Activated T-cell treated with anti-CD3 and anti-CD28 coated beads, Interleukin-2, amount 50 U/mL, for 48 hours (primary cell): Measurements from ENCODE around the gene TPP1.

Experiments used
- DNase-seq, 2 experiments: peaks; one replicate each; pipeline ENCODE4 v3.0.0-alpha.2; 2020

TPP1 gene

DNA sequence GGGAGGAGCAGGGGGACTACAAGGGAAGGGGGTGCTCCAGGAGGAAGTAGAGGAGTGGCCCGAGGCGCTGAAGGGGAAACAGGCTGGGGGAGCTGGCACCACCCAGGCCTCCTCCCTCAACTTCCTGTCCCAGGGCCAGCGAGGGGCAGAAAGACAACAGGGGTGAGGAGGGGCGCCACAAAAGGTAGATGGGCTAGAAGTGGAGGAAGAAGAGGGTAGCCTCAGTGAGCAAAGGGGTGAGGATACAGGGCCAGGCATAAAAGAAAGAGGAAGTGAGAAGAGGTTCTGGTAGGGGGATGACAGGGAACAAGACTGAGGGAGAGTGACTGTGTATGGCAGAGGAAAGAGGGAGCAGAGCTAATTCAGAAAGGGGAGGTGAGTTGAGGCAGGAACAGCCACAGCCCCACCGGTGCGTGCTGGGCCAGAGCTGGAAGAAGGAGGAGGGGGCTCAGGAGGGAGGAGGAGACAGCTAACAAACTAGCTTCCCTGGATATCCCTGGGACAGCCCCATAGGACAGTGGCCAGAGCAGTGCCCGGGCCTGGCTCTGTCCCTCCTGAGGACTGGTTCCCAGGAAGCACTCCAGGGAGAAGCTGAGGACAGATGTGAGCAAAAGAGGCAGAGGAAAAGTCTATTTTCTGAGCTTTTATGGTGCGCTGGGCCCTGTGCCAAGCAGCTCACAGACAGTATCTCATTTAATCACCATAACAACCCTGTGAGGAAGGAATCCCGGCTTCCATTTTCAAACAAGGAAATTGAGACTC is 27.9 kb upstream of the TPP1 start:
- DNase-seq: peak; percentile 56 to 60

DNA sequence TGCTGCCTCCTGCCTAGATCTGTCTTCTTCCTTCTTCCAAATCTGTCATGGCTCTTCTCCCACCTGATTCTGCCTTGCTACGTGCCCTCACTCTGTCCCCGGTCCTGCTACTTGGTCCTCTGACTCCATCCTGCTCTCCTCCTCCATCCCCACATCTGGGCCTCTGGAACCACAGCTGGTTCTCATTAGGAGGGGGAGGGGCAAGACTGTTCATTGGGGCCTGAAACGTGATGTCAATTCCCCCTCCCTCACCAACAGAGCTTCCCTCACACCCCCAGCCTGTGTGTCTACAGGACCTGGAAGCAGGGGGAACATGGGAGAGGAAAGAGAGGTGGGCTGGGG is 27.3 kb upstream of the TPP1 start:
- DNase-seq: no peak

DNA sequence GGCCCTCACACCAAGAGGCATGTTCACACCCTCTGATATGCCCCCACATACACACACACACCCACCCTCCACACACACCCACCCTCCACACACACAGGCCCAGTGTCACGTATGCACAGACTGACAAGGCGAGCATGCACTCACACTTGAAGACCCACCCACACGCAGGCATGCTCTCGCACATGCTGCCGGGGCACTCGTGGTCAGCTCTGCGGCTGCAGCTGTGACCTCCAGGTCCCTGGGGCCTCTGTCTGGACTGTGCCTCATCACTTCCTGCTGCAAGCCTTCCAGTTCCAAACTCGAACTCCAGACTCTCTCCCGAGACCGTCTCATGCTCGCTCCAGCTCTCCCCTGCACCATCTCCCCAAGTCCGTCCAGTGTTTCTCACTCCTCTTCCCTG is 26.8 kb upstream of the TPP1 start:
- DNase-seq: peak; percentile 22 to 29

DNA sequence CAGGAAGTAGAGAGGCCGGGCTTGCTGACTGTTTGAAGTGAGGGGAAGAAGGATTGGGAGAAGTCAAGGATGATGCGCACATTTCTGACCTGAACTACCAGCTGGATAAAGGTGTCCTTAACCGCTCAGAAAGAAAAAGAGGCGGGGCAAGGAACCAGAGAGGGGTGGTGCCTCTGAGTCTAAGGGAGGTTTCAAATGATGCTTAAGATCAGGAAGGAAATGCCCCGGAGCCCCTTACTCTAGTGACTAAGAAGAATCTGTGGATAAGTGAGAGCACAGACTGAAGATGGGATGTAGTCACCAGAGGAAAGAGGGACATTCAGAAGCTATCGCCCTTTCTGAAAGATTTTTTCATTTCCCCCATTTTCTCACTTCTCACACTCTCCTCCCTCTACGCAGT is 23.7 kb upstream of the TPP1 start:
- no peak for DNase-seq

DNA sequence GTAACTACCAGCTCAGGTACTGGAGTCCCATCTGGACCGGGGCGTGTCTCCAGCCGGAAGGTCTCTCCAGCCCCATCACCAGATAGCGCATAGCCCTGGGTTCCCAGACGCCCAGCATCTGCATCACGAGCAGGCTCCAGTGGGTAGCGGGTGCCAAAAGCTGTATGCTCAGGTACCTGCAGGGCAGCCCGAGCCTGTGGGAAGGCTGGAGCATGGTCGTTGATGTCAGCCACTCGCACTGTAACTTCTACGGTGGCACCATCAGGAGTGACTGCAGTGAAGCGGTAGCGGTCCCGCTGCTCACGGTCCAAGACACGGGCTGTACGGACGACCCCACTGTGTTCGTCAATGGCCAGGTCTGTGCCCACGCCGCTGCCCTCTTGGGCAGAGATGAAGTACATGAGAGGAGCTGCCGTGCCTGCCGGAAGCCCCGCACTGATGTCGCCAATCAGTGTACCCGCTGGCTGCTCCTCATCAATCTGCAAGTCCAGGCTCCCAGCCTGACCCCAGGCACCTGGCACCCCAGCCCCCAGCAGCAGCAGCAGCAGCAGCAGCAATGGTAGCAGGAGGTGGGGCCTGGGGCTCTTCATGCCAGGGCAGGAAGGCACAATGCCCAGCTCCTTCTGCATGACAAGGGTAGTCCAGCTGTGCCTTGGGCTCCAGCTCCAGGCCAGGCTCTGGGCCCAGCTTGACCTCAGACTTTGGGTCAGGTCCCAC is 21.9 kb upstream of the TPP1 start:
- no peak for DNase-seq

DNA sequence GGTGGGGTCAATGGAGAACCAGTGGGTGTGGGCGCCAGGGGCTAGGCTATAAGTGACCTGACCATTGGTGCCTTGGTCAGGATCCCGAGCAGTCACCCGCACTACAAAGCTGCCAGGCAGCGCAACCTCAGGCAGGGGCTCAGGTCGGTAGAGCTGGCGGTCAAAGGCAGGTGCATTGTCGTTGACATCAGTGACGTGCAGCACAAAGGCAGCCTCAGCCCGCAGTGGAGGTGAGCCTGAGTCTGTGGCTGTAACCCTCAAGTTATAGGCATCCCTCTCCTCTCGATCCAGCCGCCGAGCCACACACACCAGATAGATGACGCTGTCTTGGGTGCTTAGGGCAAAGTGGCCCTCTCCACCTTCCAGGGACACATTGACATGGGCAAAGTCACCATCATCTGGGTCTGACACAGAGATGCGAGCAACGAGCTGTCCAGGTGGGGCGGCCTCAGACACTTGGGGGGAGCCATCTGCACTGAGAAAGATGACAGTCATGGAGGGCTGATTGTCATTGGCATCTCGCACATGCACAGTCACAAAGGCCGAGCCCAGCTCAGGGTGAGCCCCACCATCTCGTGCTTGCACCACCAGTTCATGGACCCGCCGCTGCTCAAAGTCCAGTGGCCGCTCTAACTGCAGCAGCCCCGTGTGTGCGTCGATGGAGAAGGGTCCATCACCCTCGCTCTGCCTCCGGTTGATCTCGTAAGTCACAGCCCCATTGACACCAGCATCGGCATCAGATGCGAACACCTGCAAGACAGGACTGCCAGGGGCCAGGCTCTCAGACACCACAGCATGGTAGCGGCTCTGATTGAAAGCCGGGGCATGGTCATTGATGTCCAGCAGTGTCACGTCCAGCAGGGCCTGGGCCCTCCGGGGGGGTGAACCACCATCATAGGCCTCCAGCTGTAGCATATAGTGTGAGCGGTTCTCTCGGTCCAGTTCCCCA is 21.1 kb upstream of the TPP1 start:
- no peak for DNase-seq

DNA sequence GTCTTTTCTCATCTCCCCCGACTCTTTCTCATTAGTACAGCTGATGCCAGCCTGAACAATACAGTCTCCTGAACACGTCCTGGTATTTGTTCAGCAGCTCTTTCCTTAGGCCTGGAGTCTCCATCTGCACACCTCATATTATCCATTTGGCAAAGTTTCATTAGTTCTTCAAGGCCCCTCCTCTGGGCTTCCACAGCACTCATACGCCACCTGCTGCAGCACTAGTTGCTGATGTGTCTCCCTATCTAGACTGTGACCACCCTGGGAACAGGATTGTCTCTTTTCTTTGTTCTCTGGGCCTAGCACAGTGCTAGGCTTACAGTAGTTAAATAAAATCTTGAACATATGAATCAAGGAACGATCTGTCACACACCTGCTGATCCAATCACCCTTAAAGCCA is 19.2 kb upstream of the TPP1 start:
- no peak for DNase-seq

DNA sequence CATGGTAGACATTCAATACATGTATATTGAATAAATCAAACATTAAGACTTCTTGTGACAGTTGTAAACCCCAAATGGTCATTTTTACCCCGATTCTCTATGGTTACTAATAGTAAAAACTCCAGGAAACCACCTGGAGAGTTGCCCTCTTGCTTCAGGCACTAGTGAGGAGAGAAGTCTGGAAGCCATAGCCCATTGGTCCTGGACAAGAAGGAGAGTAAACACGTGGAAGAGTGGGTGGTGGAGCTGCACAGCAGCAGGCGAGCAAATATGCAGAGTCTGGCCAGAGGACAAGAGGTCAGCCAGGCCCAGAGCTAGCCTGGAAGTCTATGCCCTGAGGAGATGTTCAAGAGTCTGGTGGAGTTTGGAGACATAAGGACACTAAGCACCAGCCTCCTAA is 18.6 kb upstream of the TPP1 start:
- DNase-seq: no peak

DNA sequence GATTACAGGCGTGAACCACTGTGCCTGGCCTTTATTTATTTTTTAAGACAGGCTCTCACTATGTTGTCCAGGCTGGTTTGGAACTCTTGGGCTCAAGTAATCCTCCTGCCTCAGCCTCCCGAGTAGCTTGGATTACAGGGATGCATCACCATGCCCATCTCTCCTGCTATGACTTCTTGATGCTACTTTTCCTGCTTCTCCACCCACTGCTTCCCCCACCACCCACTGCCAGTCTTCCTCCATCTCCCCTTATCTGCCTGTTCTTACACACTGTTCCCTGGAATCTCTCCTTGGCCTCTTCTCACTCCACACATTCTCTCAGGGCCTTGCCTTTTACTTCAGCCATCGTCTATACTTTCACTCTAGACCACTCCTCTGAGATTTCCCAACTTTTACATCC is 17.3 kb upstream of the TPP1 start:
- no peak for DNase-seq

DNA sequence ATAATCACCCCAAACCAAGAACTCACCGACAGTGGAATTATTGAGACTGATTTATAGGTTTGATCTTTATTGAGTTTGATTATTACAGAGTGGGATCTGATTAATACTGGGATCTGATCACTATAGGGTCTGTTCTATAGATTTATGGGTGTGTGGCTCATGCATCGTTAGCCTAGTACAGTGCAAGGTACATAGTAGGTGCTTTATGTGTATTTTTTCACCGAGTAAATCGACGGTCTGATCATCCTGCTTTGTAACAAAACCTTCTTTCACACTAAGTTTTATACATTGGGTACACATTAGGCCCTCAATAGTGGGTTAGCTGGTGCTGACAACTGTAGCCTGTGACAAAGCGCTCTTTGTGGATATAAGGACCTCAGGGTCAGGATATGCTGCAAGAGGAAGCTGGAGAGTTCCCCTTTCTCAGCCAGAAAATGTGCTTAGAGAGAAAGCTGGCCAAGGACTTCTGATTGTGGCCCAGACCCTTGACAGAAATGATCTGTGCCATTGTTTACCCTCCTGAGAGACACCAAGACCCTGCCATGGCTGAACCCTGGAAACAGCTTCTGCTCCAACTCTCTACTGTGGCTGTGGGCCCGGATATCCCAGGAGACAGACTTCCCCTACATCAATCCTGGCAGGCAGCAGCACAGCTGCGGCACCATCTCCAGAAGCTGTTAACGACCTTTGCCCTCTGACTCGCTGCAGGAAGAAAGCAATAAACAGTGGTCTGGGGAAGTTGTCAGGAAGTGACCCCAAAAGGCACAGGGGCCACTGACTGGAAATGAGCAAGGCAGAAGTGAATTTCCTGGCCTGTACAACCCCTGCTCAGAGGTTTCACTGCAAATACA is 16.1 kb upstream of the TPP1 start:
- DNase-seq: no peak

DNA sequence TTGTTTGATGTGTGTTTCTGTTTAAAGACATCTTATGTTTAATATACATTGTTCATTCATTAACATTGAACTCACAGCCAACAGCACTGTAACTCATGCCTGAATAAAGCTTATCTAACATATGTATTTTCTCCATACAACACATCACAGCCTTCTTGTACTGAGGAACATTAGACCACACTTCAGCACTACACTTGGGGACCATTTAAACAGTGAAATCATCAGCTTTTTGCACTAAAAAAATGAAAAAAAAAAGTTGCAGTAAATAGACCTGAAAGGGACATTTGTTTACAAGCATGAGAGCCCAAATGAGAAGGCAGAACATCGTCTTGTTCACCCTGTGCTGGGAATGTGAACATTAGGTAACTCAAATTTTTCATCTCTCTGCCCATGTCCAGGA is 15.3 kb upstream of the TPP1 start:
- no peak for DNase-seq

DNA sequence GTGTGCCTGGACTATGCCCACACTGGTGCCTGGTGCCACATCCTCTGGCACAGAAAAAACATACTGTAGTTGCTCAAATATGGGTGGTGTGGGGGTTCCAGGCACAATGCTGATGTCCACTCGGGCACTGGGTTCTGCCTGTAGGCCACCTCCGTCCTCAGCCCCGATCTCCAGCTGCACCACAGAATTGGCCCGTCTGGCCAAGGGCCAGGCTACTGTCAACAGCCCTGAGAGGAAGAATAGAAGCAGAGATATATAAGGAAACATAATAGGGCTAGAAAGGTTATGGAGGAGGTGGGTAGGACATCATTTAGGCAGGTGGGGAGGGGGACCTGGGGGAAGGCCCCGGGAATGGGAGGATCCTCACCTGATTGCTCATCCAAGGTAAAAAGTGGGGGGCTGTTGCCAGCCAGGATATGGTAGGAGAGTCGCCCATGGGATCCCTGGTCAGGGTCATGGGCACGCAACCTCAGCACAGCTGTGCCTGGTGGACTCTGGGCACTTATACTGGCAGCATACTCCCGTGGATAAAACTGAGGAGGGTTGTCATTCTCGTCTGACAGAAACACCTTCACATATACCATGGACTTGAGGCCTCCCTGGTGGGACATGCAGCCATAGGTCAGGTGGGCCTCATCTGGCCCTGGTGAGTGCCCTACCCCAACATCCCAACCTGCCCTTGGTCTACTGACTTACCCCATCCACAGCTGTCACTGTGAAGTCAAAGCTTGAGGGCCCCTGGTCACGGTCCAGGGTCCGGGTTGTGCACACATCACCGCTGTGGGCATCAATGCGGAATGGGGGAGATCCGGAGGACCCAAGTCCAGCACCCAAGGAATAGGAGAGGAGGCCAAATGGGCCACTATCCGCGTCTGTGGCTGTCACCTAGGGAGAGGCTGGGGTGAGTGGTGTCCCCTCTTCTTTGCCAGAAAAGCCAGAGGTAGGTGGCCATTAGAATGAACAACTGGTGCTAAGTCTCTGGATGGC is 14.5 kb upstream of the TPP1 start:
- DNase-seq: no peak

DNA sequence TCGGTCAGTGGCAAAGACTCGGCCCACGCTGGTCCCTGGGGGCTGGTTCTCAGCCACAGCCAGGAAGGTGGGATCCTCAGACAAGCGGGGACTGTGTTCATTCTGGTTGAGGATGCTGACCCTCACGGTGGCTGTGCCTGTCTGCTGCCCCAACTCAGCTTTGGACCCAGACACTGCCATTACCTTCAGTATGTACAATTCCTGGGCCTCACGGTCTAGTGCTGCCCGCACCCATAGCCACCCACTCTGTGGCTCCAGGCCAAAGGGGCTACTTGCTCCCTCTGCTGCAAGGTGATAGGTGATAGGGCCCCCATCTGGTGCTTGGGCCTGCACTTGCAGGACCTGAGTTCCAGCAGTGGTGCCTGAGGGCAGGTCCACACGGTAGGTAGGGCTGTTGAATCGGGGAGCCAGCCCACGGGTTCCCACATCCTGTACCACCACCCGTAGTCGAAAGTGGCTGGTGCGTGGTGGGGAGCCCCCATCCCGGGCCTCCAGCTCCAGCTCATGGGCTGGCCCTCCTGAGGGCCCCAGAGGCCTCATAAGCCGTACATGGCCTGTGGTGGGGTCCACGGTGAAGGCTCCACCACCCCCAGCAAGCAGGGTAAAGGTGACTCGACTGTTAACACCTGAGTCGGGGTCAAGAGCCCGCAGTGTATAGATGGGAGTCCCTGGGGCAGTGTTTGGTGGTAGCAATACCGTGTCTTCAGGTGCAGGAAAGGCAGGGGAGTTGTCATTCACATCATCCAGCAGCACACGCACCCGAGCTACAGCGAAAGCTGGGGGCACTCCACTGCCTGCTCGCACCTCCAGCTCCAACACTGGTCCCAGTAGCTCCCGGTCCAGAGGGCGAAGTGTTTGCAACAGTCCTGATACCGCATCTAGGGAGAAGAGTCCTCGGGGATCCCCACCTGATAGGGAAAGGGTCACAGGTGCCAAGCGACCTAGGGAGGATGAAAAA is 13.2 kb upstream of the TPP1 start:
- DNase-seq: no peak

DNA sequence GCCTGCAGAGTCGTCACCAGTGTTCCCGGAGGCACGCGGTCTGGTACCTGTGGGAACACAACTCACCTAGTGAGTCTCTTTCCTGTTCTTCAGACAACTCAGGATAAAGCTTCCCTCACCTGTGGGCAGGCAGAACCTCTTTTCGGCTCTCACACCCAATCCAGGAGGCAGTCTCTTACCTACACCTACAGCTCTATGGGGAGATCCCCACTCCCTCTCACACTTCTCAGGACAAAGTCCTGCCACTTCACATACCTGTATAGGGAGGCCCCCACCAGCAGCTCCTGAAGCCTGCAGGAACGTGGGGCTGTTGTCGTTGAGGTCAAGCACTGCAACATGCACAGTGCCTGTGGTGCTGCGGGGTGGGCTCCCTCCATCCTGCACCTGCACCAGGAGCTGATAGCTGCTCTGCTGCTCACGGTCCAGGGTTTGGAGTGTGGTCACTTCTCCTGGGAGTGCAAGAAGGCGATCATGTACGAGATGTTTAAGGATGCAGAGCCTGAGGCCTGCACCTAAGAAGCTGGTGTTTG is 12.2 kb upstream of the TPP1 start:
- no peak for DNase-seq

DNA sequence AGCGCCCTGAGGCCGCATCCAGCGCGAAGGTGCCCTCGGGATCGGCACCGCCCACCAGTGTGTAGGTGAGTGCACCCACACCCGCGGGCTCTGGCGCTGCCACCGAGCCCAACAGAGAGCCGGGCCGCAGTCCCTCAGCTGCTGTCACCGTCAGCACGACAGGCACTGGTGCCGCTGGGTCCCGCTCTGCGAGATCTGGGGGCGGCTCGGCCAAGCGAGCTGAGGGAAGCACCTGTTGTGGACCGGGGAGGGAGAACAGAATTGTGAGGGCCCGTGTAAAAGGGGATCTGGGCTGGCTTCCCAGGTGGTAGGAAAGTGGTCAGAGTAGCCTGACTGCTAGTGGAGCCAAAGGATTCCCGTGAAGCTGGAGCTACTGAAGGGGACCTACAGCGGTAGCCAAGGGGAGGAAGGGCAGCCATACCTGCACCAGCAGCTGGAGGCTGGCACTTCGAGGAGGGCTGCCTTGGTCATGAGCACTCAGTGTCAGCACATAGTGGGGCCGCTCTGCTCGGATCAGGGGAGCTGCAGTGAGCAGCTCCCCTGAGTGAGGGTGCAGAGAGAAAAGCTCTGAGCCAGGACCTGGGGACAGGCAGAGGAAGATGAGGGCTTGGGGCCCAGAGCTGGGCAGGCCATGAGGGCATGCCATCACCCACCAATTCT is 11.5 kb upstream of the TPP1 start:
- DNase-seq: no peak

DNA sequence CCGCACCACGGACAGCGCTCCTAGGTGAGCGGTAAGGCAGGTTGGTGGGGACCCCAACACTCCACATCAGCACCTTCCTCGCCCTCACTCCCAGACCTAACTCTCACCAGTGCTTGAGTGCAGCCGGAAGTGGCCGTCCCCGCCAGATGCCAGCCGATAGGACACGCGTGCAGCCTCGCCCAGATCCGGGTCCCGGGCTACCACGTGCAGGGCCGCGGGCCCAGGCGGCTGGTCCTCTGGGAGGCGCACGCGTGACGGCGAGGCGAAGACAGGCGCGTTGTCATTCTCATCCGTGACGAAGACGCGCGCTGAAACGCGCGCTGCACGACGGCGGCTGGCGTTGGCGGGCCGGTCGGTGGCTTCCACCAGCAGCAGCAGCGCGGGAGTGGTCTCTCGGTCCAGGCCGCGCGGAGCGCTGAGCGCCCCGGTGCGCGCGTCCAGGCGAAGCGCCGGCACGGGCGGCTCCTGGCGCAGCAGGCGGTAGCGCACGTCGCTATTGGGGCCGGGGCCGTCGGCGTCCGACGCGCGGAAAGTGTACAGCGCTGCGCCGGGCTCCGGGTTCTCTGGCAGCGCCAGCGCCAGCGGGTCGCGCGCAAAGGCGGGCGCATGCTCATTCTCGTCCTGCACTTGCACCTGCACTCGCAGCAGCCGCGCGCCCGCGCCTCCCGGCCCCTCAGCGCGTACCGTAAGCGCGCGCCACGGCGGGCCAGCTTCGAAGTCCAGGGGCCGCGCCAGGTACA is 10.8 kb upstream of the TPP1 start:
- DNase-seq: no peak

DNA sequence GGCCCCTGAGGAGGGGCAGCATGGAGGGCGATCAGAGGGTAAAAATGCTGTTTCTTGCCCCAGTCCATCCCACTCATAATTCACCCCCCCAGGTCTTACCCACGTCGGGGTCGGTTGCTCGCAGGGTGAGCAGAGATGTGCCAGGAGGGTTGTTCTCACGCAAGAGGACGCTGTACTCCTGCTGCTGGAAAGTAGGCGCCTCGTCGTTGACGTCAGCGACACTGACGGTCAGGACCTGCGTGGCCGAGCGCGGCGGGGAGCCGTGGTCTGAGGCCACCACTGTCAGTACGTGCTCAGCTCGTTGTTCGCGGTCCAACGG is 10.3 kb upstream of the TPP1 start:
- DNase-seq: no peak

DNA sequence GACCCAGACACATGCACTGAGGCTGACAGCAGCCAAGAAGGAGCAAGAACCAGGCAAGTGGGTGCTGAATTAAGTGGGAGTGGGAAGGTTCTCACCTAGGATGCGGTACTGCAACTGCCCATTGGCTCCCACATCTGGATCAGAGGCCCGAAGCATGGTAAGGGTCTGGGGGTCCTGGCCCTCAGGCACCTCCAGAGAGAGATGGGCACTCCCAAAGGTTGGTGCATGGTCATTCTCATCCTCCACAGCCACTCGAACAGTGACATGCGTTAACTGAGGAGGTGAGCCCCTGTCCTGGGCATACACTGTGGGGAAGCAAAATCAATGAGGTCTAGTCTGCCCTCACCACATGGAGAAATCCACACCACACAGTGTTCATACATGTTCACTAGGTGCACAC is 9.3 kb upstream of the TPP1 start:
- DNase-seq: no peak

DNA sequence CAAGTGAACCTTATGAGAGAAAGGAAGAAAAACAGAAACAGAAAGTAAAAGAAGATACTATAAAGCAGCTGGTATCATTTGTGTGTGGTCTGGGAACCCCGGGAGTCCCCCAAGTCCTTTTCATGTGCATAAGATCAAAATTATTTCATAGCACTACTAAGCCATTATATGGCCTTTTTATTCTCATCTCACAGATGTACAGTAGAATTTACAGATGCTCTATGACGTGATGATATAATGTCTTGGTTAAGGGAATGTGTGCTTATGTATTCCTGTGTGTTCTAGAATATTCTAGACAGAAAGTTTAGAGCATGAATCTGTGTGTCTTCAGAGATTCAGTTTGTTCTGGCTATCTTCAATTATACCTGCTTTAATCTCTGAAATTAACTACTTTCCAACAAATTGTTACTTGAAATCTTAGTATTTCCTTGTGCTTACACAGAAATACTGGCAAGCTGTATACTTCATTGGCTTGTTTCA is 8.6 kb upstream of the TPP1 start:
- DNase-seq: no peak
